ENCODE results near the gene SSH2. TPM values are rescaled to one million over a fixed set of nuclear protein-coding genes. Genes with fewer than 3 reads are reported as not detected.

Gene SSH2
- total and polyA plus RNA-seq, 9 of the 15 experiments (the other 6 are each of a cell fraction or from before 2014, with no cell fraction given) = 3.9 to 16.1 (median 10.2) TPM

GRCh38 chr17:29874931-29875596, 55.0 kb downstream of the SSH2 start (continued):
- TF ChIP-seq, protein P1, sequence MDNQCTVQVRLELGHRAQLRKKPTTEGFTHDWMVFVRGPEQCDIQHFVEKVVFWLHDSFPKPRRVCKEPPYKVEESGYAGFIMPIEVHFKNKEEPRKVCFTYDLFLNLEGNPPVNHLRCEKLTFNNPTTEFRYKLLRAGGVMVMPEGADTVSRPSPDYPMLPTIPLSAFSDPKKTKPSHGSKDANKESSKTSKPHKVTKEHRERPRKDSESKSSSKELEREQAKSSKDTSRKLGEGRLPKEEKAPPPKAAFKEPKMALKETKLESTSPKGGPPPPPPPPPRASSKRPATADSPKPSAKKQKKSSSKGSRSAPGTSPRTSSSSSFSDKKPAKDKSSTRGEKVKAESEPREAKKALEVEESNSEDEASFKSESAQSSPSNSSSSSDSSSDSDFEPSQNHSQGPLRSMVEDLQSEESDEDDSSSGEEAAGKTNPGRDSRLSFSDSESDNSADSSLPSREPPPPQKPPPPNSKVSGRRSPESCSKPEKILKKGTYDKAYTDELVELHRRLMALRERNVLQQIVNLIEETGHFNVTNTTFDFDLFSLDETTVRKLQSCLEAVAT (IDR thresholded peaks at IDR 0.05) = no peak
- no peak for TF ChIP-seq SNIP1 (IDR thresholded peaks at IDR 0.05; ENCODE audit: low read depth)
- no peak for TF ChIP-seq HNRNPH1 (optimal IDR thresholded peaks at IDR 0.05; ENCODE audit: low read depth, low read length)
- TF ChIP-seq TEAD1 (CRISPR knock-in tag; IDR thresholded peaks at IDR 0.05) = 0 out of 4 replicates have a peak, but pooled peaks of 1 of the 2 experiments have one; percentile 44
- no peak for TF ChIP-seq CXXC5 (CRISPR knock-in tag; IDR thresholded peaks at IDR 0.05)
- no peak for TF ChIP-seq HNRNPL (IDR thresholded peaks at IDR 0.05; ENCODE audit: low read depth, low read length)
- TF ChIP-seq BMI1 (IDR thresholded peaks at IDR 0.05; ENCODE audit: low read length) = no peak
- no peak for TF ChIP-seq SMARCC2 (IDR thresholded peaks at IDR 0.05; ENCODE audit: low read depth)
- TF ChIP-seq, protein P2, sequence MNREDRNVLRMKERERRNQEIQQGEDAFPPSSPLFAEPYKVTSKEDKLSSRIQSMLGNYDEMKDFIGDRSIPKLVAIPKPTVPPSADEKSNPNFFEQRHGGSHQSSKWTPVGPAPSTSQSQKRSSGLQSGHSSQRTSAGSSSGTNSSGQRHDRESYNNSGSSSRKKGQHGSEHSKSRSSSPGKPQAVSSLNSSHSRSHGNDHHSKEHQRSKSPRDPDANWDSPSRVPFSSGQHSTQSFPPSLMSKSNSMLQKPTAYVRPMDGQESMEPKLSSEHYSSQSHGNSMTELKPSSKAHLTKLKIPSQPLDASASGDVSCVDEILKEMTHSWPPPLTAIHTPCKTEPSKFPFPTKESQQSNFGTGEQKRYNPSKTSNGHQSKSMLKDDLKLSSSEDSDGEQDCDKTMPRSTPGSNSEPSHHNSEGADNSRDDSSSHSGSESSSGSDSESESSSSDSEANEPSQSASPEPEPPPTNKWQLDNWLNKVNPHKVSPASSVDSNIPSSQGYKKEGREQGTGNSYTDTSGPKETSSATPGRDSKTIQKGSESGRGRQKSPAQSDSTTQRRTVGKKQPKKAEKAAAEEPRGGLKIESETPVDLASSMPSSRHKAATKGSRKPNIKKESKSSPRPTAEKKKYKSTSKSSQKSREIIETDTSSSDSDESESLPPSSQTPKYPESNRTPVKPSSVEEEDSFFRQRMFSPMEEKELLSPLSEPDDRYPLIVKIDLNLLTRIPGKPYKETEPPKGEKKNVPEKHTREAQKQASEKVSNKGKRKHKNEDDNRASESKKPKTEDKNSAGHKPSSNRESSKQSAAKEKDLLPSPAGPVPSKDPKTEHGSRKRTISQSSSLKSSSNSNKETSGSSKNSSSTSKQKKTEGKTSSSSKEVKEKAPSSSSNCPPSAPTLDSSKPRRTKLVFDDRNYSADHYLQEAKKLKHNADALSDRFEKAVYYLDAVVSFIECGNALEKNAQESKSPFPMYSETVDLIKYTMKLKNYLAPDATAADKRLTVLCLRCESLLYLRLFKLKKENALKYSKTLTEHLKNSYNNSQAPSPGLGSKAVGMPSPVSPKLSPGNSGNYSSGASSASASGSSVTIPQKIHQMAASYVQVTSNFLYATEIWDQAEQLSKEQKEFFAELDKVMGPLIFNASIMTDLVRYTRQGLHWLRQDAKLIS (CRISPR knock-in tag; IDR thresholded peaks at IDR 0.05) = no peak
- no peak for TF ChIP-seq FOXK1 (CRISPR knock-in tag; IDR thresholded peaks at IDR 0.05; ENCODE audit: borderline replicate concordance)
- TF ChIP-seq MAFK (IDR thresholded peaks at IDR 0.05; ENCODE audit: low read length) = no peak
